K562 (cell line): ENCODE measurements around the gene COPB2. TPM values are rescaled to one million over a fixed set of nuclear protein-coding genes. Genes with fewer than 3 reads are reported as not detected.
A peak's percentile ranks its signal among the peaks of the same experiment; 100 is the strongest.

Source experiments
- BCL6 ChIP-seq: fragments of 250-450 bp; sonication (Bioruptor Pico); IDR thresholded peaks from 2 replicates; pipeline ENCODE4 v1.4.0; 2020
- BMI1 ChIP-seq: fragments of 150-350 bp; IDR thresholded peaks from 2 replicates; pipeline ENCODE4 v1.6.1; 2014; ENCODE audit warnings: low read length
- HDAC3 ChIP-seq: fragments of 450-650 bp; IDR thresholded peaks from 2 replicates; pipeline ENCODE4 v1.6.1; 2018; ENCODE audit warnings: borderline replicate concordance, mild to moderate bottlenecking, moderate library complexity; ENCODE audit not compliant: partially characterized antibody
- HNRNPK ChIP-seq: fragments of 200-400 bp; formaldehyde crosslinking; IDR thresholded peaks from one replicate; pipeline ENCODE4 v1.6.1; 2018; ENCODE audit warnings: mild to moderate bottlenecking, low read depth, low read length; ENCODE audit not compliant: poor library complexity, severe bottlenecking
- KLF16 ChIP-seq: IDR thresholded peaks from 2 replicates; pipeline ENCODE4 v1.6.1; 2016; ENCODE audit warnings: antibody characterized with exemption
- MCM2 ChIP-seq: fragments of 450-650 bp; IDR thresholded peaks from 2 replicates; pipeline ENCODE4 v1.6.1; 2017; ENCODE audit warnings: low read depth, mild to moderate bottlenecking
- MEIS2 ChIP-seq: fragments of 450-650 bp; IDR thresholded peaks from 2 replicates; pipeline ENCODE4 v1.6.1; 2014; ENCODE audit warnings: mild to moderate bottlenecking; ENCODE audit not compliant: partially characterized antibody
- NEUROD1 ChIP-seq: fragments of 150-350 bp; IDR thresholded peaks from 2 replicates; pipeline ENCODE4 v1.6.1; 2014; ENCODE audit warnings: borderline replicate concordance, low read length, low read depth; ENCODE audit not compliant: partially characterized antibody
- TEAD1 ChIP-seq, 2 experiments: fragments of 450-650 bp in 1 of 2; sonication (generic) in 1 of 2; formaldehyde crosslinking; IDR thresholded peaks; 2 replicates each; pipeline versions ENCODE4 v1.4.0 to v1.8.0; 2020 to 2022; ENCODE audit warnings: mild to moderate bottlenecking in 2 of 2, missing genetic modification reagents in 1 of 2
- XRCC3 ChIP-seq: fragments of 450-650 bp; IDR thresholded peaks from 2 replicates; pipeline ENCODE4 v1.6.1; 2017; ENCODE audit warnings: mild to moderate bottlenecking, moderate library complexity
- ZBED1 ChIP-seq: IDR thresholded peaks from 2 replicates; pipeline ENCODE4 v1.6.1; 2014
- ZBTB9 ChIP-seq: fragments of 450-650 bp; formaldehyde crosslinking; IDR thresholded peaks from 2 replicates; pipeline ENCODE4 v1.4.0; 2020; ENCODE audit warnings: mild to moderate bottlenecking, moderate library complexity
- ZFP36 ChIP-seq: fragments of 150-350 bp; IDR thresholded peaks from 2 replicates; pipeline ENCODE4 v1.6.1; 2018; ENCODE audit warnings: low read length, low read depth; ENCODE audit not compliant: partially characterized antibody
- ZNF445 ChIP-seq: fragments of 250-450 bp; sonication (Bioruptor Pico); IDR thresholded peaks from 2 replicates; pipeline ENCODE4 v1.4.0; 2020; ENCODE audit warnings: low read depth, mild to moderate bottlenecking, moderate library complexity
- ZNF77 ChIP-seq: fragments of 250-450 bp; sonication (Bioruptor Pico); IDR thresholded peaks from 2 replicates; pipeline ENCODE4 v1.5.0; 2020
- polyA plus RNA-seq, 8 experiments: library from polyadenylated mRNA; depleted of rRNA in 4 of 8; stranded (reverse) in 5 of 8; unstranded in 3 of 8; fragments of >200 nt; fragmentation: Nextera tagmentation in 2 of 8; fragmentation: Illumina TruSeq in 1 of 8; extraction: Ambion mirVana in 2 of 8; extraction: Trizol in 1 of 8; gene quantifications; 2 replicates each; pipeline versions ENCODE4 v1.2.1 to v1.2.3, GENCODE V29; 2011 to 2014; ENCODE audit warnings: inconsistent platforms in 1 of 8, missing spikeins in 1 of 8
- total RNA-seq, 7 experiments: library from RNA; depleted of rRNA in 6 of 7; stranded (reverse); fragments of >200 nt in 6 of 7; fragmentation: Illumina TruSeq in 2 of 7; extraction: Trizol in 2 of 7; gene quantifications; 2 replicates each; pipeline versions ENCODE4 v1.2.1 to v1.2.3, GENCODE V29; 2011 to 2021; ENCODE audit warnings: low replicate concordance in 1 of 7
- TF ChIP-seq, protein P1 (sequence below): fragments of 450-650 bp; IDR thresholded peaks from 2 replicates; pipeline ENCODE4 v1.6.1; 2018; ENCODE audit warnings: mild to moderate bottlenecking, low read depth; ENCODE audit not compliant: partially characterized antibody
- TF ChIP-seq, protein P2 (sequence below): fragments of 200-800 bp; sonication (Bioruptor generic); IDR thresholded peaks from 2 replicates; pipeline ENCODE4 v1.6.1; 2017; ENCODE audit warnings: missing genetic modification characterization, missing compliant biosample characterization
- TF ChIP-seq, protein P3 (sequence below): sonication (generic); formaldehyde crosslinking; IDR thresholded peaks from 2 replicates; pipeline ENCODE4 v1.8.0; 2023; ENCODE audit warnings: missing genetic modification reagents, mild to moderate bottlenecking, borderline replicate concordance

Gene COPB2
- total and polyA plus RNA-seq, 9 of the 15 experiments (the other 6 are each of a cell fraction or from before 2014, with no cell fraction given), result 64.3 to 189 (median 130) TPM

GRCh38 chr3:139389552-139390368 lies at the start of gene COPB2 (continued):
- TF ChIP-seq, protein P1, sequence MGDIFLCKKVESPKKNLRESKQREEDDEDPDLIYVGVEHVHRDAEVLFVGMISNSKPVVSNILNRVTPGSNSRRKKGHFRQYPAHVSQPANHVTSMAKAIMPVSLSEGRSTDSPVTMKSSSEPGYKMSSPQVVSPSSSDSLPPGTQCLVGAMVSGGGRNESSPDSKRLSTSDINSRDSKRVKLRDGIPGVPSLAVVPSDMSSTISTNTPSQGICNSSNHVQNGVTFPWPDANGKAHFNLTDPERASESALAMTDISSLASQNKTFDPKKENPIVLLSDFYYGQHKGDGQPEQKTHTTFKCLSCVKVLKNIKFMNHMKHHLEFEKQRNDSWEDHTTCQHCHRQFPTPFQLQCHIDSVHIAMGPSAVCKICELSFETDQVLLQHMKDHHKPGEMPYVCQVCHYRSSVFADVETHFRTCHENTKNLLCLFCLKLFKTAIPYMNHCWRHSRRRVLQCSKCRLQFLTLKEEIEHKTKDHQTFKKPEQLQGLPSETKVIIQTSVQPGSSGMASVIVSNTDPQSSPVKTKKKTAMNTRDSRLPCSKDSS, result no peak
- no peak for TF ChIP-seq HNRNPK
- TF ChIP-seq ZBED1, result 0 out of 2 replicates have a peak, but pooled peaks have one; percentile 63
- TF ChIP-seq KLF16, result no peak
- TF ChIP-seq MEIS2, result peak; percentile 89
- no peak for TF ChIP-seq ZNF445
- TF ChIP-seq MCM2, result no peak
- no peak for TF ChIP-seq BCL6 (CRISPR knock-in tag)
- peak; percentile 89 for TF ChIP-seq BMI1
- TF ChIP-seq XRCC3, result no peak
- TF ChIP-seq TEAD1 (CRISPR knock-in tag; IDR thresholded peaks at IDR 0.05), result peak in 1 of 2 experiments; percentile 0; a peak in 1 of 4 replicates
- TF ChIP-seq ZNF77 (CRISPR knock-in tag), result no peak
- no peak; the same call in 1 of the 2 replicates for TF ChIP-seq ZBTB9 (CRISPR knock-in tag)
- TF ChIP-seq HDAC3, result peak; percentile 70
- TF ChIP-seq ZFP36, result no peak
- TF ChIP-seq, protein P2, sequence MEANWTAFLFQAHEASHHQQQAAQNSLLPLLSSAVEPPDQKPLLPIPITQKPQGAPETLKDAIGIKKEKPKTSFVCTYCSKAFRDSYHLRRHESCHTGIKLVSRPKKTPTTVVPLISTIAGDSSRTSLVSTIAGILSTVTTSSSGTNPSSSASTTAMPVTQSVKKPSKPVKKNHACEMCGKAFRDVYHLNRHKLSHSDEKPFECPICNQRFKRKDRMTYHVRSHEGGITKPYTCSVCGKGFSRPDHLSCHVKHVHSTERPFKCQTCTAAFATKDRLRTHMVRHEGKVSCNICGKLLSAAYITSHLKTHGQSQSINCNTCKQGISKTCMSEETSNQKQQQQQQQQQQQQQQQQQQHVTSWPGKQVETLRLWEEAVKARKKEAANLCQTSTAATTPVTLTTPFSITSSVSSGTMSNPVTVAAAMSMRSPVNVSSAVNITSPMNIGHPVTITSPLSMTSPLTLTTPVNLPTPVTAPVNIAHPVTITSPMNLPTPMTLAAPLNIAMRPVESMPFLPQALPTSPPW (CRISPR knock-in tag), result peak; percentile 34; the same call in 1 of the 2 replicates
- peak; percentile 62 for TF ChIP-seq NEUROD1
- TF ChIP-seq, protein P3, sequence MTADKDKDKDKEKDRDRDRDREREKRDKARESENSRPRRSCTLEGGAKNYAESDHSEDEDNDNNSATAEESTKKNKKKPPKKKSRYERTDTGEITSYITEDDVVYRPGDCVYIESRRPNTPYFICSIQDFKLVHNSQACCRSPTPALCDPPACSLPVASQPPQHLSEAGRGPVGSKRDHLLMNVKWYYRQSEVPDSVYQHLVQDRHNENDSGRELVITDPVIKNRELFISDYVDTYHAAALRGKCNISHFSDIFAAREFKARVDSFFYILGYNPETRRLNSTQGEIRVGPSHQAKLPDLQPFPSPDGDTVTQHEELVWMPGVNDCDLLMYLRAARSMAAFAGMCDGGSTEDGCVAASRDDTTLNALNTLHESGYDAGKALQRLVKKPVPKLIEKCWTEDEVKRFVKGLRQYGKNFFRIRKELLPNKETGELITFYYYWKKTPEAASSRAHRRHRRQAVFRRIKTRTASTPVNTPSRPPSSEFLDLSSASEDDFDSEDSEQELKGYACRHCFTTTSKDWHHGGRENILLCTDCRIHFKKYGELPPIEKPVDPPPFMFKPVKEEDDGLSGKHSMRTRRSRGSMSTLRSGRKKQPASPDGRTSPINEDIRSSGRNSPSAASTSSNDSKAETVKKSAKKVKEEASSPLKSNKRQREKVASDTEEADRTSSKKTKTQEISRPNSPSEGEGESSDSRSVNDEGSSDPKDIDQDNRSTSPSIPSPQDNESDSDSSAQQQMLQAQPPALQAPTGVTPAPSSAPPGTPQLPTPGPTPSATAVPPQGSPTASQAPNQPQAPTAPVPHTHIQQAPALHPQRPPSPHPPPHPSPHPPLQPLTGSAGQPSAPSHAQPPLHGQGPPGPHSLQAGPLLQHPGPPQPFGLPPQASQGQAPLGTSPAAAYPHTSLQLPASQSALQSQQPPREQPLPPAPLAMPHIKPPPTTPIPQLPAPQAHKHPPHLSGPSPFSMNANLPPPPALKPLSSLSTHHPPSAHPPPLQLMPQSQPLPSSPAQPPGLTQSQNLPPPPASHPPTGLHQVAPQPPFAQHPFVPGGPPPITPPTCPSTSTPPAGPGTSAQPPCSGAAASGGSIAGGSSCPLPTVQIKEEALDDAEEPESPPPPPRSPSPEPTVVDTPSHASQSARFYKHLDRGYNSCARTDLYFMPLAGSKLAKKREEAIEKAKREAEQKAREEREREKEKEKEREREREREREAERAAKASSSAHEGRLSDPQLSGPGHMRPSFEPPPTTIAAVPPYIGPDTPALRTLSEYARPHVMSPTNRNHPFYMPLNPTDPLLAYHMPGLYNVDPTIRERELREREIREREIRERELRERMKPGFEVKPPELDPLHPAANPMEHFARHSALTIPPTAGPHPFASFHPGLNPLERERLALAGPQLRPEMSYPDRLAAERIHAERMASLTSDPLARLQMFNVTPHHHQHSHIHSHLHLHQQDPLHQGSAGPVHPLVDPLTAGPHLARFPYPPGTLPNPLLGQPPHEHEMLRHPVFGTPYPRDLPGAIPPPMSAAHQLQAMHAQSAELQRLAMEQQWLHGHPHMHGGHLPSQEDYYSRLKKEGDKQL, result no peak
